H1 (cell line): ENCODE results near the gene FCN2. TPM values are rescaled to one million over a fixed set of nuclear protein-coding genes. Genes with fewer than 3 reads are reported as not detected.

ENCODE experiments used
- JUND ChIP-seq: IDR thresholded peaks from 2 replicates; pipeline ENCODE4 v1.6.1; 2011; ENCODE audit warnings: mild to moderate bottlenecking, improper control_type of control experiment, low read length
- polyA plus RNA-seq, 7 experiments: library from polyadenylated mRNA; depleted of rRNA in 3 of 7; stranded (reverse) in 5 of 7; unstranded in 2 of 7; fragments of >200 nt in 5 of 7; fragments of 200-250 nt in 2 of 7; gene quantifications; 1 replicate in 5 of 7; 2 replicates in 1 of 7; 4 replicates in 1 of 7; pipeline versions ENCODE4 v1.2.1 to v1.2.3, GENCODE V29; 2011 to 2013; ENCODE audit warnings: missing spikeins in 2 of 7, mixed read lengths in 2 of 7
- total RNA-seq: library from RNA; stranded (reverse); fragmentation: NEBNext Ultra II Directional; extraction: Animal tissue kit (Norgen Biotek cat#: 25700); gene quantifications from 2 replicates; pipeline ENCODE4 v1.2.1, GENCODE V29; 2021
- TF ChIP-seq, protein P1 (sequence below), 3 experiments: IDR thresholded peaks; 1 replicate in 2 of 3; 2 replicates in 1 of 3; pipeline versions ENCODE4 v1.5.1 to v1.6.1; 2011; ENCODE audit warnings: low read length in 3 of 3, mild to moderate bottlenecking in 3 of 3, inconsistent platforms in 2 of 3, low read depth in 1 of 3, moderate library complexity in 1 of 3; ENCODE audit not compliant: insufficient read depth in 1 of 3; ENCODE audit errors: control extremely low read depth in 1 of 3

Gene FCN2
- total and polyA plus RNA-seq, 2 of the 8 experiments (the other 6 are each of a cell fraction or from before 2014, with no cell fraction given), result not detected

DNA sequence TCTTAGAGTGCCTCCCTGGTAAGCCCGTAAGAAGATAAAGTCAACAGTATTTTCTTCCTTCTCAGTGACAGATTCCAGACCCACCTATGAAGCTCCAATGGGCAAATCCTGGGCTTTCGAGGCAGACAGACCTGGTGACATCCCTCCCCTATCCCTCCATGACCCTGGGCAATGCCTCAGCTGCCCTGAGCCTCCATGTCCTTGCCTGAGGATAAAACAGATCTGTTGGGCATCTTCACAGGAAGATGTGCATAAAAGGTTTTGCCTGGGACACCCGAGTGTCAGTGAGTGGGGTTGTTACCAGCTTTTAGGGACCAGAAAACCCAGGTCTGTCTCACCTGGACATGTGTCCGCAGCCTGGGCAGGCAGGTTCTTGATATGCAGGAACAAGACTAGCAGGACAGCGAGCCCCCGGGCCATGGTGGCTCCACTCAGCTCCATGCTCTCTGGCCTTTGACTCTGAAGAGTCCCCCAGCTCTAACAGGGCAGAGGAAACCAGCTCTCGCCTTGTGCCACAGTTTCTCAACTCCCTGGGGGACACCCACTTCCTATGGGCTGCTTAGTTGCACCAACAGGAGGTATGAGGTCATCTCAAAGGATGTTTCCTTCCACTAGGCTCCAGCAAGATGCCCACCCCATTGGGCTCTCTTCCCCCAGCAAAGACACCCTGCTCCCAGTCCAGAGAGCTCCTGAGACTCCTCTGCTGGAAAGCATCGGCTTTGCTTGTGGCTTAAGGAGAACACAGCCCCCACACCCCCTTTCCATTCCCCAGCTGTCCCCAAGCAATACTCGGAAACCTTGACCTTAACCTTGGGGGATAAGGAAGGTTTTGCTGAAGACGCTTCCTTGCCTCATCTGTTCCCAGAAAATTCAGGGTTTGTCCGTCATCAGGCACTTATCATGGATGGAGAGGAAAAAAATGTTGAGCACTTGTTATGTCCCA lies 37.1 kb downstream of the FCN2 start, which contains the start of gene FCN1 (continued):
- TF ChIP-seq, protein P1, sequence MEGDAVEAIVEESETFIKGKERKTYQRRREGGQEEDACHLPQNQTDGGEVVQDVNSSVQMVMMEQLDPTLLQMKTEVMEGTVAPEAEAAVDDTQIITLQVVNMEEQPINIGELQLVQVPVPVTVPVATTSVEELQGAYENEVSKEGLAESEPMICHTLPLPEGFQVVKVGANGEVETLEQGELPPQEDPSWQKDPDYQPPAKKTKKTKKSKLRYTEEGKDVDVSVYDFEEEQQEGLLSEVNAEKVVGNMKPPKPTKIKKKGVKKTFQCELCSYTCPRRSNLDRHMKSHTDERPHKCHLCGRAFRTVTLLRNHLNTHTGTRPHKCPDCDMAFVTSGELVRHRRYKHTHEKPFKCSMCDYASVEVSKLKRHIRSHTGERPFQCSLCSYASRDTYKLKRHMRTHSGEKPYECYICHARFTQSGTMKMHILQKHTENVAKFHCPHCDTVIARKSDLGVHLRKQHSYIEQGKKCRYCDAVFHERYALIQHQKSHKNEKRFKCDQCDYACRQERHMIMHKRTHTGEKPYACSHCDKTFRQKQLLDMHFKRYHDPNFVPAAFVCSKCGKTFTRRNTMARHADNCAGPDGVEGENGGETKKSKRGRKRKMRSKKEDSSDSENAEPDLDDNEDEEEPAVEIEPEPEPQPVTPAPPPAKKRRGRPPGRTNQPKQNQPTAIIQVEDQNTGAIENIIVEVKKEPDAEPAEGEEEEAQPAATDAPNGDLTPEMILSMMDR (IDR thresholded peaks at IDR 0.05; ENCODE audit: control extremely low read depth in 1 of 3, insufficient read depth in 1 of 3, low read depth in 1 of 3, low read length in 3 of 3), result no peak
- TF ChIP-seq JUND, result no peak
